K562 (cell line): ENCODE data around the gene GRIA1. TPM values are rescaled to one million over a fixed set of nuclear protein-coding genes. Genes with fewer than 3 reads are reported as not detected.
A peak's percentile ranks its signal among the peaks of the same experiment; 100 is the strongest.

ENCODE experiments used
- E2F3 ChIP-seq: fragments of 250-450 bp; sonication (Bioruptor Pico); IDR thresholded peaks from 2 replicates; pipeline ENCODE4 v1.4.0; 2020; ENCODE audit warnings: mild to moderate bottlenecking
- EHMT2 ChIP-seq: fragments of 450-650 bp; IDR thresholded peaks from 2 replicates; pipeline ENCODE4 v1.6.1; 2018; ENCODE audit warnings: antibody characterized with exemption
- ELF1 ChIP-seq: fragments of 200-800 bp; sonication (Bioruptor generic); IDR thresholded peaks from 2 replicates; pipeline ENCODE4 v1.6.1; 2016; ENCODE audit warnings: missing genetic modification characterization, missing compliant biosample characterization
- EZH2 ChIP-seq: IDR thresholded peaks from 2 replicates; pipeline ENCODE4 v1.6.1; 2012; ENCODE audit warnings: low read depth, mild to moderate bottlenecking, inconsistent platforms, low read length, borderline replicate concordance
- FOXK1 ChIP-seq: sonication (generic); formaldehyde crosslinking; IDR thresholded peaks from 2 replicates; pipeline ENCODE4 v1.8.0; 2022; ENCODE audit warnings: missing genetic modification reagents, mild to moderate bottlenecking, borderline replicate concordance
- GATA2 ChIP-seq: sonication (generic); formaldehyde crosslinking; IDR thresholded peaks from 2 replicates; pipeline ENCODE4 v1.4.0; 2020; ENCODE audit warnings: mild to moderate bottlenecking, missing genetic modification reagents
- HDAC2 ChIP-seq: fragments of 450-650 bp; IDR thresholded peaks from 2 replicates; pipeline ENCODE4 v1.6.1; 2016; ENCODE audit warnings: mild to moderate bottlenecking
- MXI1 ChIP-seq: IDR thresholded peaks from 2 replicates; pipeline ENCODE4 v1.6.1; 2011; ENCODE audit warnings: low read depth, mild to moderate bottlenecking, improper control_type of control experiment, low read length
- NELFE ChIP-seq: IDR thresholded peaks from 2 replicates; pipeline ENCODE4 v1.6.1; 2011; ENCODE audit warnings: mild to moderate bottlenecking; ENCODE audit not compliant: insufficient read depth, insufficient read length
- PHF20 ChIP-seq: fragments of 450-650 bp; IDR thresholded peaks from 2 replicates; pipeline ENCODE4 v1.6.1; 2018; ENCODE audit not compliant: partially characterized antibody
- SMARCB1 ChIP-seq: IDR thresholded peaks from 2 replicates; pipeline ENCODE4 v1.6.1; 2011; ENCODE audit warnings: improper control_type of control experiment, low read depth; ENCODE audit not compliant: insufficient read length
- TAL1 ChIP-seq: fragments of 450-650 bp; IDR thresholded peaks from 2 replicates; pipeline ENCODE4 v1.6.1; 2016; ENCODE audit warnings: mild to moderate bottlenecking
- ZNF444 ChIP-seq: fragments of 250-450 bp; sonication (Bioruptor Pico); IDR thresholded peaks from 2 replicates; pipeline ENCODE4 v1.4.0; 2020; ENCODE audit warnings: mild to moderate bottlenecking, moderate library complexity
- ZNF766 ChIP-seq: fragments of 200-800 bp; sonication (Bioruptor generic); conservative IDR thresholded peaks from 2 replicates; pipeline ENCODE4 v1.6.1; 2016; ENCODE audit warnings: missing genetic modification characterization, missing compliant biosample characterization
- polyA plus RNA-seq, 8 experiments: library from polyadenylated mRNA; depleted of rRNA in 4 of 8; stranded (reverse) in 5 of 8; unstranded in 3 of 8; fragments of >200 nt; fragmentation: Nextera tagmentation in 2 of 8; fragmentation: Illumina TruSeq in 1 of 8; extraction: Ambion mirVana in 2 of 8; extraction: Trizol in 1 of 8; gene quantifications; 2 replicates each; pipeline versions ENCODE4 v1.2.1 to v1.2.3, GENCODE V29; 2011 to 2014; ENCODE audit warnings: inconsistent platforms in 1 of 8, missing spikeins in 1 of 8
- total RNA-seq, 7 experiments: library from RNA; depleted of rRNA in 6 of 7; stranded (reverse); fragments of >200 nt in 6 of 7; fragmentation: Illumina TruSeq in 2 of 7; extraction: Trizol in 2 of 7; gene quantifications; 2 replicates each; pipeline versions ENCODE4 v1.2.1 to v1.2.3, GENCODE V29; 2011 to 2021; ENCODE audit warnings: low replicate concordance in 1 of 7
- TF ChIP-seq, protein P1 (sequence below): IDR thresholded peaks from 2 replicates; pipeline ENCODE4 v1.6.1; 2011; ENCODE audit warnings: borderline replicate concordance, low read depth, mild to moderate bottlenecking, moderate library complexity, low read length; ENCODE audit not compliant: insufficient read depth, poor library complexity, severe bottlenecking
- TF ChIP-seq, protein P2 (sequence below): fragments of 450-650 bp; IDR thresholded peaks from 2 replicates; pipeline ENCODE4 v1.6.1; 2017; ENCODE audit warnings: mild to moderate bottlenecking, moderate library complexity
- TF ChIP-seq, protein P3 (sequence below): fragments of 250-450 bp; sonication (Bioruptor Pico); IDR thresholded peaks from 2 replicates; pipeline ENCODE4 v1.8.0; 2021; ENCODE audit warnings: mild to moderate bottlenecking, moderate library complexity

GRIA1 gene
- total and polyA plus RNA-seq, 9 of the 15 experiments (the other 6 are each of a cell fraction or from before 2014, with no cell fraction given) = not detected

DNA sequence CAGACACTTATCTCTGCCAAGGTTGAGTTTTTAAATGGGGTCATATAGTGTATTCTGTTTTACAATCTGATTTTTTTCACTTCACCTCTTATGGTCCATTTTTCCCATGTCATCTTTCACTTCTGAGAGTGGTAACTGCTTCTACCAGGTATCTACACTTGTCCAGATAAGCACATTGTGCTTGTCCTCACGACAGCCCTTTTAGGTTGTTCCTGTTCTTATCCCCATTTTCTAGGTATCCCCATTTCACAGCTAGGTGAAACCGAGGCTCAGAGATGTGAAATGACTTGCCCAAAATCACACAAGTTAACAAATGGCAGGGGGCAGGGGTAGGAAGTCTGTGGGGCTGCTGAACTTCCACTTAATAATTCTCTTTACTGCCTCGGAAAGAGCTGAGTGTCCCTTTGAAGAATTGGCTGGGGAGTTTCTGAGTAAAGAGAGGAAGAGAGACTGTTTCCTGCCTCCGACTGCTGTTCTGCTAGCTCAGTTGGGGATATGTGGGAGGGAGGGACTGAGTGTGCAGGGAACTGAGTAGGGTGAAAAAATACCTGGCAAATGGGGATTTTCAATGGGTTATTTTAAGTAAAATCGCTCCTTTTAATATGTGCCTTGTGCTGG lies 255.4 kb downstream of the GRIA1 start (continued):
- TF ChIP-seq, protein P1, sequence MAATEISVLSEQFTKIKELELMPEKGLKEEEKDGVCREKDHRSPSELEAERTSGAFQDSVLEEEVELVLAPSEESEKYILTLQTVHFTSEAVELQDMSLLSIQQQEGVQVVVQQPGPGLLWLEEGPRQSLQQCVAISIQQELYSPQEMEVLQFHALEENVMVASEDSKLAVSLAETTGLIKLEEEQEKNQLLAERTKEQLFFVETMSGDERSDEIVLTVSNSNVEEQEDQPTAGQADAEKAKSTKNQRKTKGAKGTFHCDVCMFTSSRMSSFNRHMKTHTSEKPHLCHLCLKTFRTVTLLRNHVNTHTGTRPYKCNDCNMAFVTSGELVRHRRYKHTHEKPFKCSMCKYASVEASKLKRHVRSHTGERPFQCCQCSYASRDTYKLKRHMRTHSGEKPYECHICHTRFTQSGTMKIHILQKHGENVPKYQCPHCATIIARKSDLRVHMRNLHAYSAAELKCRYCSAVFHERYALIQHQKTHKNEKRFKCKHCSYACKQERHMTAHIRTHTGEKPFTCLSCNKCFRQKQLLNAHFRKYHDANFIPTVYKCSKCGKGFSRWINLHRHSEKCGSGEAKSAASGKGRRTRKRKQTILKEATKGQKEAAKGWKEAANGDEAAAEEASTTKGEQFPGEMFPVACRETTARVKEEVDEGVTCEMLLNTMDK = no peak
- TF ChIP-seq, protein P2, sequence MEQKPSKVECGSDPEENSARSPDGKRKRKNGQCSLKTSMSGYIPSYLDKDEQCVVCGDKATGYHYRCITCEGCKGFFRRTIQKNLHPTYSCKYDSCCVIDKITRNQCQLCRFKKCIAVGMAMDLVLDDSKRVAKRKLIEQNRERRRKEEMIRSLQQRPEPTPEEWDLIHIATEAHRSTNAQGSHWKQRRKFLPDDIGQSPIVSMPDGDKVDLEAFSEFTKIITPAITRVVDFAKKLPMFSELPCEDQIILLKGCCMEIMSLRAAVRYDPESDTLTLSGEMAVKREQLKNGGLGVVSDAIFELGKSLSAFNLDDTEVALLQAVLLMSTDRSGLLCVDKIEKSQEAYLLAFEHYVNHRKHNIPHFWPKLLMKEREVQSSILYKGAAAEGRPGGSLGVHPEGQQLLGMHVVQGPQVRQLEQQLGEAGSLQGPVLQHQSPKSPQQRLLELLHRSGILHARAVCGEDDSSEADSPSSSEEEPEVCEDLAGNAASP = no peak
- TF ChIP-seq SMARCB1 (no peak), EZH2 (no peak), ZNF444 (CRISPR knock-in tag) (no peak), MXI1 (no peak), HDAC2 (peak; percentile 71; the same call in 1 of the 2 replicates), EHMT2 (no peak), E2F3 (CRISPR knock-in tag) (no peak), ZNF766 (no peak), NELFE (no peak), PHF20 (peak; percentile 19), ELF1 (tag) (no peak), GATA2 (CRISPR knock-in tag) (no peak), TAL1 (peak; percentile 46; the same call in 1 of the 2 replicates), FOXK1 (CRISPR knock-in tag) (no peak)
- TF ChIP-seq, protein P3, sequence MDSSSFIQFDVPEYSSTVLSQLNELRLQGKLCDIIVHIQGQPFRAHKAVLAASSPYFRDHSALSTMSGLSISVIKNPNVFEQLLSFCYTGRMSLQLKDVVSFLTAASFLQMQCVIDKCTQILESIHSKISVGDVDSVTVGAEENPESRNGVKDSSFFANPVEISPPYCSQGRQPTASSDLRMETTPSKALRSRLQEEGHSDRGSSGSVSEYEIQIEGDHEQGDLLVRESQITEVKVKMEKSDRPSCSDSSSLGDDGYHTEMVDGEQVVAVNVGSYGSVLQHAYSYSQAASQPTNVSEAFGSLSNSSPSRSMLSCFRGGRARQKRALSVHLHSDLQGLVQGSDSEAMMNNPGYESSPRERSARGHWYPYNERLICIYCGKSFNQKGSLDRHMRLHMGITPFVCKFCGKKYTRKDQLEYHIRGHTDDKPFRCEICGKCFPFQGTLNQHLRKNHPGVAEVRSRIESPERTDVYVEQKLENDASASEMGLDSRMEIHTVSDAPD = no peak
